ENCODE measurements around the gene ZRANB3. TPM values are rescaled to one million over a fixed set of nuclear protein-coding genes. Genes with fewer than 3 reads are reported as not detected.

The ZRANB3 gene
- total and polyA plus RNA-seq, 2 of the 13 experiments (the other 11 are each of a cell fraction or from before 2014, with no cell fraction given) = 5.8 to 25.2 TPM

DNA sequence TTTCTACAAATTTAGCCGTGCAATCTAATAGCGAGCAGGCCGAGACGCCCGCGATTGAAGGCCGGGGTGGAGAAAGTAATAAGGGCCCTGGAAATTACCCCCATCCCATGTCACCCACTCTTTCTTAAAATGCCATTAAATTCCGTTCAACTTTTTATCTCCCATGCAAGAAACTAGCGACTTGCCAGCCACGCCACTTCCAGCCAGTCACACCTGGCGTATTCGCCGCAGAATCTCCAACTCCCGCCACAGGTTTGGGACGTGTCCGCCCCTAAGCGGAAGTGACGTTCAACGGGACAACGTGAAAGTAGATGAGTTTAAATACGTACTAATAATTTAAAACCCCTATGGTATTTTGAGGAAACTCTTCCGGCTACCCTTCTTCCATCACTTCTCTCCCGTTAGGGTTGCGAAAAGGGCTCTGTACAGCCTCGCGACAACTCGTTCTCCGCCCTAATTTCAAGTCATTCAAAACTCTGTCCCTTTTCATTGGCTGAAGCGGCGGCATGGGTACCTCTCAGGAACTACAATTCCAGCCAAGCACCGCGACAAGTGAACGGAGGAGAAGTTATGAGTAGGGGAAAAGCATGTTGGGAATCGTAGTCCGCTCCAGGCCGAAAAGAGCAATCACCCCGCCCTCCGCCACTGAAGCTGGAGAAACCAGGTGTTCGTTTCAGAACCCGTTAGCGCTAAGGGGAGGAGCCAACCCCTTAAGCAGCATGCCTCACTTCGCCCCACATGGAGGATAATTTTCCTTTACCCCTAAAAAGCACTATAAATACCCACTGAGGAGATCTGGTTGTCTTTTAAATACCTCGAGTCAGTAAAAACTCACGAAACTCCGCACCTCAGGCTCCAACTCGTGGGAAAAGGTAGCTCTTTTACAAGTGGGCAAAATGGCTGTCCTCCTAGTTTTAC, at the start of gene ZRANB3 (continued):
- TF ChIP-seq, protein P1, sequence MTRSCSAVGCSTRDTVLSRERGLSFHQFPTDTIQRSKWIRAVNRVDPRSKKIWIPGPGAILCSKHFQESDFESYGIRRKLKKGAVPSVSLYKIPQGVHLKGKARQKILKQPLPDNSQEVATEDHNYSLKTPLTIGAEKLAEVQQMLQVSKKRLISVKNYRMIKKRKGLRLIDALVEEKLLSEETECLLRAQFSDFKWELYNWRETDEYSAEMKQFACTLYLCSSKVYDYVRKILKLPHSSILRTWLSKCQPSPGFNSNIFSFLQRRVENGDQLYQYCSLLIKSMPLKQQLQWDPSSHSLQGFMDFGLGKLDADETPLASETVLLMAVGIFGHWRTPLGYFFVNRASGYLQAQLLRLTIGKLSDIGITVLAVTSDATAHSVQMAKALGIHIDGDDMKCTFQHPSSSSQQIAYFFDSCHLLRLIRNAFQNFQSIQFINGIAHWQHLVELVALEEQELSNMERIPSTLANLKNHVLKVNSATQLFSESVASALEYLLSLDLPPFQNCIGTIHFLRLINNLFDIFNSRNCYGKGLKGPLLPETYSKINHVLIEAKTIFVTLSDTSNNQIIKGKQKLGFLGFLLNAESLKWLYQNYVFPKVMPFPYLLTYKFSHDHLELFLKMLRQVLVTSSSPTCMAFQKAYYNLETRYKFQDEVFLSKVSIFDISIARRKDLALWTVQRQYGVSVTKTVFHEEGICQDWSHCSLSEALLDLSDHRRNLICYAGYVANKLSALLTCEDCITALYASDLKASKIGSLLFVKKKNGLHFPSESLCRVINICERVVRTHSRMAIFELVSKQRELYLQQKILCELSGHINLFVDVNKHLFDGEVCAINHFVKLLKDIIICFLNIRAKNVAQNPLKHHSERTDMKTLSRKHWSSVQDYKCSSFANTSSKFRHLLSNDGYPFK (CRISPR knock-in tag; IDR thresholded peaks at IDR 0.05; ENCODE audit: borderline replicate concordance) = no peak; the same call in 1 of the 2 replicates
- TF ChIP-seq MAFK (conservative IDR thresholded peaks at IDR 0.05 in 1 of 2, IDR thresholded peaks at IDR 0.05 in 1 of 2; ENCODE audit: low read length in 2 of 2) = no peak
- TF ChIP-seq FOXA3 (CRISPR knock-in tag; IDR thresholded peaks at IDR 0.05) = peak; percentile 24; the same call in 1 of the 2 replicates
- no peak for TF ChIP-seq ZNF30 (CRISPR knock-in tag; IDR thresholded peaks at IDR 0.05)
- peak; percentile 81 for TF ChIP-seq HDAC1 (CRISPR knock-in tag; IDR thresholded peaks at IDR 0.05)
- peak; percentile 74 for TF ChIP-seq KAT8 (CRISPR knock-in tag; IDR thresholded peaks at IDR 0.05)
- no peak for TF ChIP-seq KIAA2018 (CRISPR knock-in tag; IDR thresholded peaks at IDR 0.05; ENCODE audit: borderline replicate concordance)
- no peak for TF ChIP-seq CENPT (CRISPR knock-in tag; IDR thresholded peaks at IDR 0.05; ENCODE audit: low read depth)
- no peak for TF ChIP-seq NR3C1 (CRISPR knock-in tag; IDR thresholded peaks at IDR 0.05)
- TF ChIP-seq NR2F1 (CRISPR knock-in tag; IDR thresholded peaks at IDR 0.05) = no peak
- TF ChIP-seq POLR2A (IDR thresholded peaks at IDR 0.05; ENCODE audit: insufficient read depth in 1 of 2, low read depth in 2 of 2, low read length in 2 of 2) = peak; percentile 45 to 58; a peak in 3 of 4 replicates
- TF ChIP-seq, protein P2, sequence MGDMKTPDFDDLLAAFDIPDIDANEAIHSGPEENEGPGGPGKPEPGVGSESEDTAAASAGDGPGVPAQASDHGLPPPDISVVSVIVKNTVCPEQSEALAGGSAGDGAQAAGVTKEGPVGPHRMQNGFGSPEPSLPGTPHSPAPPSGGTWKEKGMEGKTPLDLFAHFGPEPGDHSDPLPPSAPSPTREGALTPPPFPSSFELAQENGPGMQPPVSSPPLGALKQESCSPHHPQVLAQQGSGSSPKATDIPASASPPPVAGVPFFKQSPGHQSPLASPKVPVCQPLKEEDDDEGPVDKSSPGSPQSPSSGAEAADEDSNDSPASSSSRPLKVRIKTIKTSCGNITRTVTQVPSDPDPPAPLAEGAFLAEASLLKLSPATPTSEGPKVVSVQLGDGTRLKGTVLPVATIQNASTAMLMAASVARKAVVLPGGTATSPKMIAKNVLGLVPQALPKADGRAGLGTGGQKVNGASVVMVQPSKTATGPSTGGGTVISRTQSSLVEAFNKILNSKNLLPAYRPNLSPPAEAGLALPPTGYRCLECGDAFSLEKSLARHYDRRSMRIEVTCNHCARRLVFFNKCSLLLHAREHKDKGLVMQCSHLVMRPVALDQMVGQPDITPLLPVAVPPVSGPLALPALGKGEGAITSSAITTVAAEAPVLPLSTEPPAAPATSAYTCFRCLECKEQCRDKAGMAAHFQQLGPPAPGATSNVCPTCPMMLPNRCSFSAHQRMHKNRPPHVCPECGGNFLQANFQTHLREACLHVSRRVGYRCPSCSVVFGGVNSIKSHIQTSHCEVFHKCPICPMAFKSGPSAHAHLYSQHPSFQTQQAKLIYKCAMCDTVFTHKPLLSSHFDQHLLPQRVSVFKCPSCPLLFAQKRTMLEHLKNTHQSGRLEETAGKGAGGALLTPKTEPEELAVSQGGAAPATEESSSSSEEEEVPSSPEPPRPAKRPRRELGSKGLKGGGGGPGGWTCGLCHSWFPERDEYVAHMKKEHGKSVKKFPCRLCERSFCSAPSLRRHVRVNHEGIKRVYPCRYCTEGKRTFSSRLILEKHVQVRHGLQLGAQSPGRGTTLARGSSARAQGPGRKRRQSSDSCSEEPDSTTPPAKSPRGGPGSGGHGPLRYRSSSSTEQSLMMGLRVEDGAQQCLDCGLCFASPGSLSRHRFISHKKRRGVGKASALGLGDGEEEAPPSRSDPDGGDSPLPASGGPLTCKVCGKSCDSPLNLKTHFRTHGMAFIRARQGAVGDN (CRISPR knock-in tag; IDR thresholded peaks at IDR 0.05) = peak; percentile 69

Data from HepG2 (cell line).